ENCODE results near the gene CSTPP1. TPM values are rescaled to one million over a fixed set of nuclear protein-coding genes. Genes with fewer than 3 reads are reported as not detected.

CSTPP1 gene
- total and polyA plus RNA-seq, 2 of the 4 experiments (the other 2 are of a cell fraction), result 22.0 to 35.7 TPM

- H2AFZ ChIP-seq (replicated peaks; ENCODE audit: low read length, poor library complexity), result no peak overlapping the region
- peaks cover 14% of the 10 kb centered on the region for H3K4me1 ChIP-seq (ENCODE audit: control insufficient read depth, insufficient read depth, low read length)
- H4K20me1 ChIP-seq (ENCODE audit: insufficient read depth, low read length), result 0 out of 2 replicates have a peak, but pooled peaks cover 6% of the 10 kb centered on the region
- peaks cover 2% of the 10 kb centered on the region; the same call in 1 of the 2 replicates for H3K36me3 ChIP-seq (ENCODE audit: control insufficient read depth, insufficient read depth, low read length)
- H4K8ac ChIP-seq (ENCODE audit: low read depth in 2 of 2, low read length in 2 of 2), result no peak overlapping the region
- DNase-seq (no peak), ATAC-seq (ENCODE audit: low read depth) (no peak)
- peaks cover 13% of the 10 kb centered on the region; the same call in 1 of the 2 replicates for H3K9me1 ChIP-seq (ENCODE audit: insufficient read depth, low read length)
- H4K91ac ChIP-seq (ENCODE audit: insufficient read depth, low read depth, low read length), result no peak overlapping the region
- no peak overlapping the region for H2AK9ac ChIP-seq (replicated peaks; ENCODE audit: low read depth, low read length, poor library complexity)
- intact Hi-C loops (cut with micrococcal nuclease), result loop anchor here (5.0 to 10.0 kb wide), 2 partner anchors 145 to 322 kb away; no protein-coding TSS in a partner anchor
- H3K27ac ChIP-seq (ENCODE audit: insufficient read depth, low read length), result no peak overlapping the region
- H2BK5ac ChIP-seq (ENCODE audit: low read depth, low read length, poor library complexity, severe bottlenecking), result no peak overlapping the region
- in situ Hi-C loops (cut with MboI; ENCODE audit: low sequenced_read_pairs), result loop anchor here (5.0 to 10.0 kb wide), 2 partner anchors 235 to 262 kb away; partner anchors contain the start of gene LRP4
- H3K4ac ChIP-seq (ENCODE audit: low read depth, low read length), result no peak overlapping the region
- no peak overlapping the region for H3K23ac ChIP-seq (ENCODE audit: low read depth, low read length)
- no peak overlapping the region for H3K14ac ChIP-seq (replicated peaks; ENCODE audit: low read depth, low read length)
- dilution Hi-C loops (cut with HindIII; ENCODE audit: low sequenced_read_pairs, unreplicated experiment), result no loop called here
- no peak overlapping the region for H2BK120ac ChIP-seq (ENCODE audit: low read depth, low read length)
- H2BK20ac ChIP-seq (ENCODE audit: low read depth, low read length), result no peak overlapping the region
- no peak overlapping the region for H3K4me3 ChIP-seq (ENCODE audit: insufficient read depth, low read depth, low read length)
- TF ChIP-seq USF2 (IDR thresholded peaks at IDR 0.05; ENCODE audit: low read depth, low read length) (no peak), BHLHE40 (IDR thresholded peaks at IDR 0.05; ENCODE audit: low read depth, low read length) (no peak), RAD21 (IDR thresholded peaks at IDR 0.05; ENCODE audit: low read length) (no peak), RFX5 (IDR thresholded peaks at IDR 0.05; ENCODE audit: low read depth, low read length) (no peak), NFE2L2 (IDR thresholded peaks at IDR 0.05; ENCODE audit: low read depth, low read length) (no peak), CEBPB (IDR thresholded peaks at IDR 0.05; ENCODE audit: low read depth, low read length) (no peak), CHD1 (IDR thresholded peaks at IDR 0.05; ENCODE audit: low read depth, low read length) (no peak), POLR2A (IDR thresholded peaks at IDR 0.05; ENCODE audit: low read depth, low read length) (no peak)
- H3K9ac ChIP-seq (ENCODE audit: low read depth, low read length), result no peak overlapping the region
- no peak overlapping the region for H3K56ac ChIP-seq (ENCODE audit: extremely low read depth, insufficient read depth, low read length)
- no peak overlapping the region for H3K18ac ChIP-seq (ENCODE audit: low read depth, low read length)
- H2BK15ac ChIP-seq (ENCODE audit: low read depth, low read length), result no peak overlapping the region
- CTCF ChIA-PET, result interaction anchor here (0.6 to 1.0 kb wide), 2 partner anchors 23 to 183 kb away, joined by 3 read pairs; no protein-coding TSS in a partner anchor
- POLR2A ChIA-PET (ENCODE audit: unreplicated experiment), result no interaction called here
- no peaks in the 10 kb centered on the region for H3K27me3 ChIP-seq (ENCODE audit: control insufficient read depth, insufficient read depth, low read length)
- H3K9me3 ChIP-seq (ENCODE audit: control insufficient read depth, insufficient read depth, low read length), result no peaks in the 10 kb centered on the region
- no TSS peak for BruUV-seq (replicated peaks)
- H2AK5ac ChIP-seq (ENCODE audit: low read depth, low read length), result no peak overlapping the region
- WGBS, 2 experiments (ENCODE audit: extremely low coverage in 2 of 2, insufficient read length in 1 of 2), result 13% methylated on average over 1 of the region's 2 CpGs; no CpG with 5 or more reads in 1 of the 2 experiments
- no peak overlapping the region for H4K5ac ChIP-seq (ENCODE audit: low read depth, low read length)
- no peak overlapping the region for H3K4me2 ChIP-seq (ENCODE audit: low read depth, low read length)
- peaks cover 0 to 5% of the 10 kb centered on the region in 2 experiments; a peak in 1 of 4 replicates for H3K79me1 ChIP-seq (ENCODE audit: low read depth in 1 of 2, low read length in 2 of 2)
These were observed 213.2 kb downstream of the CSTPP1 start for GRCh38 chr11:47149782-47150181.
